ENCODE results near the gene PSRC1.
"Not testable (repeated sequence)": the region's sequence is repeated elsewhere in the genome, so short reads cannot be mapped to it uniquely, and the experiment has no call there.

PSRC1 gene

GRCh38 chr1:109282952-109283747 lies at the start of gene PSRC1:
Gene PSRC1 (minus strand): TSS chr1:109283145.
- DNase-seq, result peak; percentile 87

- no peak for DNase-seq
Observed at GRCh38 chr1:109331113-109331512, 48.2 kb upstream of the PSRC1 start.

- DNase-seq, result no peak
Observed at GRCh38 chr1:109327285-109327684, 44.3 kb upstream of the PSRC1 start.

GRCh38 chr1:109322974-109323373 lies 40.0 kb upstream of the PSRC1 start:
- no peak for DNase-seq

- DNase-seq, result no peak
Observed at GRCh38 chr1:109319114-109319513, 36.2 kb upstream of the PSRC1 start.

- no peak for DNase-seq
Observed at GRCh38 chr1:109316506-109316905, 33.6 kb upstream of the PSRC1 start.

GRCh38 chr1:109315288-109315687 lies 32.3 kb upstream of the PSRC1 start:
- DNase-seq, result no peak

- DNase-seq, result no peak
Observed at GRCh38 chr1:109314795-109315194, 31.9 kb upstream of the PSRC1 start.

GRCh38 chr1:109312978-109313775 lies 30.2 kb upstream of the PSRC1 start:
- DNase-seq, result no peak

- DNase-seq, result no peak
Observed at GRCh38 chr1:109312246-109312645, 29.3 kb upstream of the PSRC1 start.

GRCh38 chr1:109309347-109309746 lies 26.4 kb upstream of the PSRC1 start:
- DNase-seq, result no peak

- DNase-seq, result no peak
Observed at GRCh38 chr1:109307274-109308021, 24.5 kb upstream of the PSRC1 start.

- DNase-seq, result no peak
Observed at GRCh38 chr1:109306832-109307273, 23.9 kb upstream of the PSRC1 start, which contains the start of gene MYBPHL. Gene MYBPHL (minus strand): TSS chr1:109307011. CDS start chr1:109306991, 20 bp downstream.

GRCh38 chr1:109305991-109306390 lies 23.0 kb upstream of the PSRC1 start:
- DNase-seq, result not testable (repeated sequence)

- DNase-seq, result no peak
Observed at GRCh38 chr1:109304226-109304920, 21.4 kb upstream of the PSRC1 start.

- no peak for DNase-seq
Observed at GRCh38 chr1:109301874-109302273, 18.9 kb upstream of the PSRC1 start.

- DNase-seq, result no peak
Observed at GRCh38 chr1:109300650-109301151, 17.8 kb upstream of the PSRC1 start.

GRCh38 chr1:109299558-109300343 lies 16.8 kb upstream of the PSRC1 start:
- DNase-seq, result no peak

GRCh38 chr1:109298666-109299557 lies 16.0 kb upstream of the PSRC1 start:
- DNase-seq, result no peak

GRCh38 chr1:109296782-109297181 lies 13.8 kb upstream of the PSRC1 start:
- no peak for DNase-seq
